ENCODE data around the gene PLA2G4B. TPM values are rescaled to one million over a fixed set of nuclear protein-coding genes. Genes with fewer than 3 reads are reported as not detected.
"Not testable (repeated sequence)": the region's sequence is repeated elsewhere in the genome, so short reads cannot be mapped to it uniquely, and the experiment has no call there.

Gene PLA2G4B
- total RNA-seq, 3 donors from 2014 or later (not counting 1 experiment from before 2014, with no cell fraction given): 15.2 to 17.5 (median 17.4) TPM

- Mint-ChIP-seq H3K36me3 (no peaks in the 10 kb centered on the region), H3K4me3 (peak overlapping the region; percentile 95), H3K27ac (peak overlapping the region; percentile 79 to 84), H3K27me3 (ENCODE audit: low read depth in 2 of 2) (no peaks in the 10 kb centered on the region), H3K9me3 (no peaks in the 10 kb centered on the region), H3K4me1 (peaks cover 35 to 39% of the 10 kb centered on the region in 2 donors)
- H3K36me3 ChIP-seq (ENCODE audit: control insufficient read depth, insufficient read depth, low read length): no peaks in the 10 kb centered on the region
- TF ChIP-seq, protein P1, sequence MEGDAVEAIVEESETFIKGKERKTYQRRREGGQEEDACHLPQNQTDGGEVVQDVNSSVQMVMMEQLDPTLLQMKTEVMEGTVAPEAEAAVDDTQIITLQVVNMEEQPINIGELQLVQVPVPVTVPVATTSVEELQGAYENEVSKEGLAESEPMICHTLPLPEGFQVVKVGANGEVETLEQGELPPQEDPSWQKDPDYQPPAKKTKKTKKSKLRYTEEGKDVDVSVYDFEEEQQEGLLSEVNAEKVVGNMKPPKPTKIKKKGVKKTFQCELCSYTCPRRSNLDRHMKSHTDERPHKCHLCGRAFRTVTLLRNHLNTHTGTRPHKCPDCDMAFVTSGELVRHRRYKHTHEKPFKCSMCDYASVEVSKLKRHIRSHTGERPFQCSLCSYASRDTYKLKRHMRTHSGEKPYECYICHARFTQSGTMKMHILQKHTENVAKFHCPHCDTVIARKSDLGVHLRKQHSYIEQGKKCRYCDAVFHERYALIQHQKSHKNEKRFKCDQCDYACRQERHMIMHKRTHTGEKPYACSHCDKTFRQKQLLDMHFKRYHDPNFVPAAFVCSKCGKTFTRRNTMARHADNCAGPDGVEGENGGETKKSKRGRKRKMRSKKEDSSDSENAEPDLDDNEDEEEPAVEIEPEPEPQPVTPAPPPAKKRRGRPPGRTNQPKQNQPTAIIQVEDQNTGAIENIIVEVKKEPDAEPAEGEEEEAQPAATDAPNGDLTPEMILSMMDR (IDR thresholded peaks at IDR 0.05): no peak
- intact Hi-C loops (cut with micrococcal nuclease): loop anchor here (1.0 to 5.0 kb wide), 2 partner anchors 54 to 74 kb away; partner anchors contain the start of gene MAPKBP1
- 26% methylated on average over 6 of the region's 6 CpGs for WGBS (ENCODE audit: insufficient coverage)
- no peak for DNase-seq
- peak overlapping the region; percentile 82 for H3K4me3 ChIP-seq (ENCODE audit: low read length)
- ATAC-seq: no peak
- H3K9me3 ChIP-seq (ENCODE audit: control insufficient read depth, insufficient read depth, low read length): no peaks in the 10 kb centered on the region
- H3K4me1 ChIP-seq (ENCODE audit: control insufficient read depth, insufficient read depth, low read length): peaks cover 38% of the 10 kb centered on the region
- H3K27ac ChIP-seq (ENCODE audit: low read length): peak overlapping the region; percentile 61
- H3K27me3 ChIP-seq (ENCODE audit: control insufficient read depth, insufficient read depth, low read length): no peaks in the 10 kb centered on the region
Measured at GRCh38 chr15:41828807-41829141, 9.9 kb upstream of the PLA2G4B start.

DNA sequence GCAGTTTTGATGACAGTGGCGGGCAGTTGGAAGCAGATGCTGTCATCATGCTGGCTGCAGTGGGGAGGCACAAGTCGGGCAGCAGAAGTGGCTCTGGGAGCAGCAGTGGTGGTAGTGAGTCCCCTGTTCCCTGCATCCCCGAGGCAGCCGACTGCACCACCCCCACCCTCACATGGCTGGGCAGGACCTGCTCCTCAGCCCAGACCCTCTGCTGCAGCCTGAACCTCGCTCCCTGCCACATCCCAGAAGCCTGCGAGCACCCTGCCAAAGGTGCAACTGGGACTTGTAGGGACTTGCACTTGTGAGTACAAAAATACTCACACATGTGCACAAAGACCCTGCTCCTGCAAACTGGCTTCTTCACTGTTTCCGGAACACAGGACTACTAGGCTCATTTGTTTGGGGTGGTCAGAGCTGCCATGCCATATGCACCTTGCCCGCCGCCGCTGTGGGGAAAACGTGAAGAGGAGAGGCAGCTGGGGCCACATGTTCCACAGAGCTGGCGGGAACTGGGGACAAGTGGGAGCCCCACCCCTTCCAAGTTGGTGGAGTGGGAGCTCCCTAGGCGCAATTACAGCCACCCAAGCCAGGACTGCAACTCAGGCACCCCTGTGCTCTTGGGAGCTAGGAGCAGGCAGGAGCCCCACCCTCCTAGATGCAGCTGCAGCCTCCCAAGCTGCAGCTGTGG is 8.5 kb upstream of the PLA2G4B start:
- no peaks in the 10 kb centered on the region for H3K27me3 ChIP-seq (ENCODE audit: control insufficient read depth, insufficient read depth, low read length)
- H3K27ac Mint-ChIP-seq: no peak overlapping the region
- H3K4me1 Mint-ChIP-seq: peaks cover 35 to 40% of the 10 kb centered on the region in 2 donors
- peaks cover 38% of the 10 kb centered on the region for H3K4me1 ChIP-seq (ENCODE audit: control insufficient read depth, insufficient read depth, low read length)
- no peaks in the 10 kb centered on the region for H3K9me3 ChIP-seq (ENCODE audit: control insufficient read depth, insufficient read depth, low read length)
- WGBS (ENCODE audit: insufficient coverage): 95% methylated on average over 13 of the region's 13 CpGs
- no peak overlapping the region for H3K4me3 ChIP-seq (ENCODE audit: low read length)
- no peaks in the 10 kb centered on the region for H3K27me3 Mint-ChIP-seq (ENCODE audit: low read depth in 2 of 2)
- ATAC-seq (no peak), DNase-seq (no peak)
- H3K4me3 Mint-ChIP-seq: no peak overlapping the region
- no peaks in the 10 kb centered on the region for H3K36me3 Mint-ChIP-seq
- peaks cover 3% of the 10 kb centered on the region for H3K36me3 ChIP-seq (ENCODE audit: control insufficient read depth, insufficient read depth, low read length)
- no peaks in the 10 kb centered on the region for H3K9me3 Mint-ChIP-seq
- intact Hi-C loops (cut with micrococcal nuclease): loop anchor here (5.0 kb wide), 1 partner anchor 72 kb away; no protein-coding TSS in a partner anchor
- TF ChIP-seq, protein P1 (IDR thresholded peaks at IDR 0.05): no peak
- H3K27ac ChIP-seq (ENCODE audit: low read length): no peak overlapping the region

GRCh38 chr15:41831291-41831690 is 7.4 kb upstream of the PLA2G4B start:
- H3K27me3 ChIP-seq (ENCODE audit: control insufficient read depth, insufficient read depth, low read length); H3K9me3 Mint-ChIP-seq; H3K9me3 ChIP-seq (ENCODE audit: control insufficient read depth, insufficient read depth, low read length); ATAC-seq; H3K27me3 Mint-ChIP-seq (ENCODE audit: low read depth in 2 of 2); H3K27ac ChIP-seq (ENCODE audit: low read length); intact Hi-C loops (cut with micrococcal nuclease); H3K36me3 Mint-ChIP-seq; H3K27ac Mint-ChIP-seq; H3K36me3 ChIP-seq (ENCODE audit: control insufficient read depth, insufficient read depth, low read length); H3K4me3 ChIP-seq (ENCODE audit: low read length): not testable (repeated sequence)
- H3K4me3 Mint-ChIP-seq: peak overlapping the region; percentile 17
- 7% methylated on average over 4 of the region's 4 CpGs for WGBS (ENCODE audit: insufficient coverage)
- peak in 1 of 2 donors; percentile 67 for DNase-seq
- H3K4me1 ChIP-seq (ENCODE audit: control insufficient read depth, insufficient read depth, low read length): peaks cover 38% of the 10 kb centered on the region
- peaks cover 35 to 44% of the 10 kb centered on the region in 2 donors for H3K4me1 Mint-ChIP-seq

DNA sequence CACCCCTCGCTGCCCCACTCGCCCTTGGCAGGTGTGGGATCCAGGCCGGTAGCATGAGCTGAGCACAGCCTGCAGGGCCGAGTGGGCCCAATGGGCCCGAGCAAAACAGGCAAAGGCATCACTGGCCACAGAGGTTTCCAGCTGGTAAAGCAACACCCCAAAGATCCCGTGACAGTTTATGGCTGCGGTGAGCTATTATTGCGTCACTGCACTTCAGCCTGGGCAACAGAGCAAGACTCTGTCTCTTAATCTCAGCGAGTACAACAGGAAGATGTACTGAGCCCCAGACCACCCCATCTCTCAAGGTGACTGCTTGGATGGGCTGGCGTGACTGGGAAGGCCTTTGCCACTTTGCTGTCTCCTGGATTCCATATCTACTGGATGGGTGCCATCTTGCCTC is 6.4 kb upstream of the PLA2G4B start:
- Histone ChIP-seq H3K27ac (ENCODE audit: low read length) (no peak overlapping the region), H3K36me3 (ENCODE audit: control insufficient read depth, insufficient read depth, low read length) (peaks cover 14% of the 10 kb centered on the region), H3K4me3 (ENCODE audit: low read length) (no peak overlapping the region), H3K27me3 (ENCODE audit: control insufficient read depth, insufficient read depth, low read length) (no peaks in the 10 kb centered on the region), H3K9me3 (ENCODE audit: control insufficient read depth, insufficient read depth, low read length) (no peaks in the 10 kb centered on the region), H3K4me1 (ENCODE audit: control insufficient read depth, insufficient read depth, low read length) (peaks cover 35% of the 10 kb centered on the region)
- WGBS (ENCODE audit: insufficient coverage): 95% methylated on average over 10 of the region's 10 CpGs
- Mint-ChIP-seq H3K4me3 (no peak overlapping the region), H3K4me1 (peaks cover 35 to 44% of the 10 kb centered on the region in 2 donors), H3K27me3 (ENCODE audit: low read depth in 2 of 2) (no peaks in the 10 kb centered on the region), H3K36me3 (no peaks in the 10 kb centered on the region), H3K9me3 (no peaks in the 10 kb centered on the region), H3K27ac (no peak overlapping the region)
- ATAC-seq: no peak
- DNase-seq: no peak
- TF ChIP-seq, protein P1 (IDR thresholded peaks at IDR 0.05): no peak
- intact Hi-C loops (cut with micrococcal nuclease): no loop called here
